Astrocyte (in vitro differentiated cells and primary cell): ENCODE data around the gene CCDC51. TPM values are rescaled to one million over a fixed set of nuclear protein-coding genes. Genes with fewer than 3 reads are reported as not detected.
A peak's percentile ranks its signal among the peaks of the same experiment; 100 is the strongest.

Source experiments
- DNase-seq: peaks from one replicate; pipeline ENCODE4 v3.0.0-alpha.2; 2010; ENCODE audit warnings: low read depth
- FAIRE-seq: peaks from 2 replicates; lab custom pipeline; 2011; peaks lifted over from hg19 to GRCh38; lab: Jason Lieb, UNC
- H2AFZ ChIP-seq: 2 replicates; pipeline ENCODE4 v1.6.0; 2012; ENCODE audit warnings: low read depth, low read length, inconsistent platforms
- H3K27ac ChIP-seq: 2 replicates; pipeline ENCODE4 v1.5.1; 2011; ENCODE audit warnings: low read depth, low read length, inconsistent platforms
- H3K27me3 ChIP-seq: 2 replicates; pipeline ENCODE4 v1.6.0; 2011; ENCODE audit warnings: low read length, inconsistent platforms; ENCODE audit not compliant: insufficient read depth
- H3K36me3 ChIP-seq: 2 replicates; pipeline ENCODE4 v1.5.1; 2011; ENCODE audit warnings: low read length, inconsistent platforms; ENCODE audit not compliant: insufficient read depth
- H3K4me1 ChIP-seq: 2 replicates; pipeline ENCODE4 v1.5.1; 2011; ENCODE audit warnings: low read length, inconsistent platforms; ENCODE audit not compliant: insufficient read depth
- H3K4me2 ChIP-seq: 2 replicates; pipeline ENCODE4 v1.6.0; 2012; ENCODE audit warnings: low read length, inconsistent platforms
- H3K4me3 ChIP-seq: 2 replicates; pipeline ENCODE4 v1.5.1; 2011; ENCODE audit warnings: low read depth, mild to moderate bottlenecking, low read length, inconsistent platforms; ENCODE audit not compliant: insufficient read depth
- H3K79me2 ChIP-seq: 2 replicates; pipeline ENCODE4 v1.6.0; 2012; ENCODE audit warnings: mild to moderate bottlenecking, low read length, inconsistent platforms; ENCODE audit not compliant: insufficient read depth
- H3K9ac ChIP-seq: 2 replicates; pipeline ENCODE4 v1.6.0; 2012; ENCODE audit warnings: mild to moderate bottlenecking, low read length, inconsistent platforms
- H3K9me3 ChIP-seq: 2 replicates; pipeline ENCODE4 v1.5.1; 2012; ENCODE audit warnings: low read depth, mild to moderate bottlenecking, low read length, inconsistent platforms; ENCODE audit not compliant: insufficient read depth
- H4K20me1 ChIP-seq: 2 replicates; pipeline ENCODE4 v1.6.0; 2012; ENCODE audit warnings: low read length, inconsistent platforms; ENCODE audit not compliant: insufficient read depth
- H3K27ac Mint-ChIP-seq: one replicate; pipeline ENCODE4 v1.8.0; 2021; ENCODE audit warnings: mild to moderate bottlenecking, mixed read lengths; ENCODE audit not compliant: unreplicated experiment
- H3K27me3 Mint-ChIP-seq: one replicate; pipeline ENCODE4 v1.8.0; 2021; ENCODE audit warnings: low read depth, mixed read lengths; ENCODE audit not compliant: unreplicated experiment
- H3K36me3 Mint-ChIP-seq: one replicate; pipeline ENCODE4 v1.8.0; 2021; ENCODE audit warnings: low read depth, mixed read lengths; ENCODE audit not compliant: unreplicated experiment
- H3K4me1 Mint-ChIP-seq: one replicate; pipeline ENCODE4 v1.8.0; 2021; ENCODE audit warnings: low read depth, mixed read lengths; ENCODE audit not compliant: unreplicated experiment
- H3K4me3 Mint-ChIP-seq: one replicate; pipeline ENCODE4 v1.8.0; 2021; ENCODE audit warnings: mild to moderate bottlenecking, moderate library complexity, mixed read lengths; ENCODE audit not compliant: unreplicated experiment
- H3K9me3 Mint-ChIP-seq: one replicate; pipeline ENCODE4 v1.8.0; 2021; ENCODE audit warnings: mild to moderate bottlenecking, mixed read lengths; ENCODE audit not compliant: unreplicated experiment
- EZH2 ChIP-seq: IDR thresholded peaks from 2 replicates; pipeline ENCODE4 v1.6.1; 2012; ENCODE audit warnings: mild to moderate bottlenecking, low read length, inconsistent platforms; ENCODE audit not compliant: insufficient read depth
- total RNA-seq: library from RNA; stranded (reverse); gene quantifications from 2 replicates; pipeline ENCODE4 v1.2.1, GENCODE V29; 2021
- TF ChIP-seq, protein P1 (sequence below): IDR thresholded peaks from 2 replicates; pipeline ENCODE4 v1.5.1; 2011; ENCODE audit warnings: low read depth, mild to moderate bottlenecking, inconsistent platforms, low read length, moderate library complexity; ENCODE audit not compliant: insufficient read depth

Gene CCDC51
- total RNA-seq, 1 donor from 2014 or later, result 16.5 TPM

DNA sequence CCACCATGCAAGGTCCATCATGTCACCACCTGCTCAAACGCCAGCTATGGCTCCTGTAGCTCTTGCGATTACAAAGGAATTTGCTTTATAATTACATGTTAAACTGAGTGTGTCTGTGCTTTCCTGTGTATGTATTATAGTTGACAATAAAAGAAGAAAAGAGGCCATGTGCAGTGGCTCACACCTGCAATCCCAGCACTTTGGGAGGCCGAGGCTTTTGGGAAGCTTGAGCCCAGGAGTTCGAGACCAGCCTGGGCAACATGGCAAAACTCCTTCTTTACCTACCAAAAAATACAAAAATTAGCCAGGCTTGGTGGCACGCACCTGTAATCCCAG, 33.7 kb upstream of the CCDC51 start:
- H3K27ac ChIP-seq, result peak overlapping the region; percentile 97
- H3K27ac Mint-ChIP-seq, result peak overlapping the region; percentile 100
- H3K4me1 ChIP-seq, result peaks cover 8% of the 10 kb centered on the region
- H3K4me2 ChIP-seq, result peak overlapping the region; percentile 97
- TF ChIP-seq, protein P1, sequence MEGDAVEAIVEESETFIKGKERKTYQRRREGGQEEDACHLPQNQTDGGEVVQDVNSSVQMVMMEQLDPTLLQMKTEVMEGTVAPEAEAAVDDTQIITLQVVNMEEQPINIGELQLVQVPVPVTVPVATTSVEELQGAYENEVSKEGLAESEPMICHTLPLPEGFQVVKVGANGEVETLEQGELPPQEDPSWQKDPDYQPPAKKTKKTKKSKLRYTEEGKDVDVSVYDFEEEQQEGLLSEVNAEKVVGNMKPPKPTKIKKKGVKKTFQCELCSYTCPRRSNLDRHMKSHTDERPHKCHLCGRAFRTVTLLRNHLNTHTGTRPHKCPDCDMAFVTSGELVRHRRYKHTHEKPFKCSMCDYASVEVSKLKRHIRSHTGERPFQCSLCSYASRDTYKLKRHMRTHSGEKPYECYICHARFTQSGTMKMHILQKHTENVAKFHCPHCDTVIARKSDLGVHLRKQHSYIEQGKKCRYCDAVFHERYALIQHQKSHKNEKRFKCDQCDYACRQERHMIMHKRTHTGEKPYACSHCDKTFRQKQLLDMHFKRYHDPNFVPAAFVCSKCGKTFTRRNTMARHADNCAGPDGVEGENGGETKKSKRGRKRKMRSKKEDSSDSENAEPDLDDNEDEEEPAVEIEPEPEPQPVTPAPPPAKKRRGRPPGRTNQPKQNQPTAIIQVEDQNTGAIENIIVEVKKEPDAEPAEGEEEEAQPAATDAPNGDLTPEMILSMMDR, result no peak
- no peak for TF ChIP-seq EZH2
- H3K4me1 Mint-ChIP-seq, result peaks cover 14% of the 10 kb centered on the region
- H3K4me3 ChIP-seq, result no peak overlapping the region
- H3K79me2 ChIP-seq, result peaks cover 42% of the 10 kb centered on the region
- H3K9me3 Mint-ChIP-seq, result no peaks in the 10 kb centered on the region
- peaks cover 15% of the 10 kb centered on the region for H3K36me3 Mint-ChIP-seq
- peak overlapping the region; percentile 97 for H3K9ac ChIP-seq
- no peaks in the 10 kb centered on the region for H3K27me3 ChIP-seq
- H3K36me3 ChIP-seq, result no peaks in the 10 kb centered on the region
- DNase-seq (no peak), FAIRE-seq (no peak)
- peaks cover 5% of the 10 kb centered on the region for H4K20me1 ChIP-seq
- H2AFZ ChIP-seq, result peak overlapping the region; percentile 89
- no peaks in the 10 kb centered on the region for H3K9me3 ChIP-seq
- H3K4me3 Mint-ChIP-seq, result peak overlapping the region; percentile 98
- no peaks in the 10 kb centered on the region for H3K27me3 Mint-ChIP-seq

DNA sequence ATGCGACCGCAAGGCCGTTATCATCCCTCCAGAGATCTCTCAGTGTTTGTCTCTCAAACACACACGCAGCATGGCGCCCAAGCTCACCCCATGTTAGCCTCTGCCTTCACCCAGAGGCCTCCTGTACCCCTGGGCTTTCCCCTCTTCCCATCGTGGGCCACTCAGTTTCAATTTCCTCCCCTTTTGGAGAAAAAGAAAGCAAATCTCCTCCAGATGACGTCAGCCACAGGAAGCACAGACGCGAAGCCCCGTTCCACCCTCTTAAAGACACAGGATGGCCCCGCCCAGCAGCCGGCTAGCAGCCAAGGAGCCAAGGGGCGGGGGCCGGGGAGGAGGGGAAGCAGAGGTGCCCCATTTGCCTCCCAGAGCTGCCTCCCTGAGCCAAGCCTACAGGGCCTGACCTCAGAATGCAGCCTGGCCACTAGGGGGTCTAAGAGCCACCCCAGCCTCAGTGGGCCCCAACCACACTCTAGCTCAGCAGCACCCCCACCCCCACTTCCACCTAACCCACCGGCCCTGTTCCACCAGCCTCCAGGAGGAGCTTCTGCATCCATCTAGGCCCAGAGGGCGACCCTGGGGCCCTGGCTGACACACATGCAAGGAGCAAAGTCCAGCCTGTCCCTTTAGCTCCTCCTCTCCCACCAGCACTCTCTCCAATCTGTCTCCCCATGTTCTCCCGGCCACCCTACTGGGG, 33.2 kb upstream of the CCDC51 start:
- Histone ChIP-seq H3K4me2 (peak overlapping the region; percentile 97), H4K20me1 (peaks cover 10% of the 10 kb centered on the region), H3K4me1 (peaks cover 8% of the 10 kb centered on the region), H3K79me2 (peaks cover 47% of the 10 kb centered on the region), H2AFZ (peak overlapping the region; percentile 89), H3K36me3 (no peaks in the 10 kb centered on the region), H3K27me3 (no peaks in the 10 kb centered on the region), H3K9ac (peak overlapping the region; percentile 97), H3K4me3 (peak overlapping the region; percentile 99), H3K27ac (peak overlapping the region; percentile 97), H3K9me3 (no peaks in the 10 kb centered on the region)
- Mint-ChIP-seq H3K36me3 (peaks cover 17% of the 10 kb centered on the region), H3K4me1 (peaks cover 14% of the 10 kb centered on the region), H3K9me3 (no peaks in the 10 kb centered on the region), H3K27ac (peak overlapping the region; percentile 100), H3K27me3 (no peaks in the 10 kb centered on the region), H3K4me3 (peak overlapping the region; percentile 98)
- TF ChIP-seq EZH2, result no peak
- TF ChIP-seq, protein P1, result peak; percentile 15
- FAIRE-seq (peak; percentile 43), DNase-seq (peak; percentile 81)

DNA sequence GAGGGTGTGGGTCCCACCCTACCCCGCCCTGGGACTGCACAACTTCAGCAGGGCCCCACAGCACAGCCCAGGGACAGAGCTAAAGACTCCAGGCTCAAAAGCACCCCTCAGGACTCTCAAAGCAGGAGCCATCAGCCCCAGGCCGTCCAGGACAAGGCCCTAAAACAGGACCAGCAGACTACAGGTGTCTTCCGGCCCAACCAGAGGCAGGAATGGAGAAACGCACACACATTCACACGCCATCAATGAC, 32.7 kb upstream of the CCDC51 start:
- H3K4me1 Mint-ChIP-seq, result peaks cover 14% of the 10 kb centered on the region
- Histone ChIP-seq H3K4me1 (peaks cover 8% of the 10 kb centered on the region), H3K9me3 (no peaks in the 10 kb centered on the region), H3K79me2 (peaks cover 52% of the 10 kb centered on the region), H3K36me3 (peaks cover under 1% of the 10 kb centered on the region), H3K4me2 (peak overlapping the region; percentile 97), H3K9ac (peak overlapping the region; percentile 97), H2AFZ (peak overlapping the region; percentile 89), H4K20me1 (peaks cover 11% of the 10 kb centered on the region), H3K27ac (peak overlapping the region; percentile 97), H3K27me3 (no peaks in the 10 kb centered on the region), H3K4me3 (peak overlapping the region; percentile 99)
- H3K27ac Mint-ChIP-seq, result peak overlapping the region; percentile 100
- TF ChIP-seq, protein P1, result no peak
- no peak for TF ChIP-seq EZH2
- no peaks in the 10 kb centered on the region for H3K9me3 Mint-ChIP-seq
- peak overlapping the region; percentile 98 for H3K4me3 Mint-ChIP-seq
- DNase-seq (peak; percentile 75), FAIRE-seq (no peak)
- peaks cover 20% of the 10 kb centered on the region for H3K36me3 Mint-ChIP-seq
- no peaks in the 10 kb centered on the region for H3K27me3 Mint-ChIP-seq
